Liver (tissue), 9 donors: Measurements from ENCODE around the gene NRF1. TPM values are rescaled to one million over a fixed set of nuclear protein-coding genes. Genes with fewer than 3 reads are reported as not detected.

Experiments used
- DNase-seq: peaks from one replicate; pipeline ENCODE4 v3.0.0-alpha.2; 2017; ENCODE audit warnings: low spot score
- H3K27ac ChIP-seq, 2 donors: one replicate each; pipeline ENCODE4 v1.7.0; 2013; ENCODE audit warnings: inconsistent platforms in 2 of 2, low read length in 2 of 2, control low read depth in 1 of 2, low read depth in 1 of 2, mild to moderate bottlenecking in 1 of 2
- H3K27me3 ChIP-seq, 4 donors: one replicate each; pipeline versions ENCODE4 v1.6.1 to v1.7.0; 2013; ENCODE audit warnings: low read length in 3 of 4, inconsistent platforms in 1 of 4, mild to moderate bottlenecking in 1 of 4, moderate library complexity in 1 of 4; ENCODE audit not compliant: control insufficient read depth in 4 of 4, insufficient read depth in 4 of 4
- H3K36me3 ChIP-seq, 4 donors: one replicate each; pipeline versions ENCODE4 v1.6.1 to v1.7.0; 2013; ENCODE audit warnings: low read length in 3 of 4, mild to moderate bottlenecking in 3 of 4, low read depth in 1 of 4, moderate library complexity in 1 of 4; ENCODE audit not compliant: control insufficient read depth in 4 of 4, insufficient read depth in 3 of 4
- H3K4me1 ChIP-seq, 4 donors: one replicate each; pipeline versions ENCODE4 v1.6.1 to v1.7.0; 2013; ENCODE audit warnings: low read length in 3 of 4, mild to moderate bottlenecking in 3 of 4, moderate library complexity in 1 of 4; ENCODE audit not compliant: control insufficient read depth in 4 of 4, insufficient read depth in 4 of 4
- H3K4me3 ChIP-seq, 3 donors: one replicate each; pipeline versions ENCODE4 v1.6.1 to v1.7.0; 2013; ENCODE audit warnings: low read length in 3 of 3, control low read depth in 1 of 3, low read depth in 1 of 3, mild to moderate bottlenecking in 1 of 3
- H3K9ac ChIP-seq, 2 donors: one replicate each; pipeline ENCODE4 v1.7.0; 2013; ENCODE audit warnings: low read length in 2 of 2, mild to moderate bottlenecking in 2 of 2, moderate library complexity in 2 of 2, control low read depth in 1 of 2, low read depth in 1 of 2
- H3K9me3 ChIP-seq, 4 donors: one replicate each; pipeline versions ENCODE4 v1.6.1 to v1.7.0; 2013; ENCODE audit warnings: low read length in 3 of 4; ENCODE audit not compliant: control insufficient read depth in 4 of 4
- ATF3 ChIP-seq: IDR thresholded peaks from 2 replicates; pipeline ENCODE4 v1.6.1; 2016; ENCODE audit warnings: antibody characterized with exemption
- CTCF ChIP-seq: fragments of 150-350 bp; IDR thresholded peaks from 2 replicates; pipeline ENCODE4 v1.5.1; 2017; ENCODE audit warnings: improper control_type of control experiment, low read depth, low read length; ENCODE audit not compliant: missing input control
- EGR1 ChIP-seq, 2 donors: IDR thresholded peaks; 2 replicates each; pipeline ENCODE4 v1.6.1; 2016 to 2018; ENCODE audit warnings: antibody characterized with exemption in 2 of 2, low read depth in 2 of 2
- FOXA1 ChIP-seq: IDR thresholded peaks from 2 replicates; pipeline ENCODE4 v1.6.1; 2016; ENCODE audit warnings: antibody characterized with exemption
- FOXA2 ChIP-seq: IDR thresholded peaks from 2 replicates; pipeline ENCODE4 v1.6.1; 2016; ENCODE audit warnings: antibody characterized with exemption
- HNF4A ChIP-seq, 2 donors: conservative IDR thresholded peaks; 2 replicates each; pipeline ENCODE4 v1.6.1; 2016; ENCODE audit warnings: antibody characterized with exemption in 2 of 2, mild to moderate bottlenecking in 2 of 2
- JUND ChIP-seq, 2 donors: IDR thresholded peaks; 2 replicates each; pipeline ENCODE4 v1.6.1; 2016; ENCODE audit warnings: antibody characterized with exemption in 2 of 2
- MAX ChIP-seq: IDR thresholded peaks from 2 replicates; pipeline ENCODE4 v1.6.1; 2016; ENCODE audit warnings: antibody characterized with exemption
- REST ChIP-seq: IDR thresholded peaks from 2 replicates; pipeline ENCODE4 v1.6.1; 2016; ENCODE audit warnings: antibody characterized with exemption, mild to moderate bottlenecking
- RXRA ChIP-seq, 2 donors: IDR thresholded peaks; 2 replicates each; pipeline ENCODE4 v1.6.1; 2017 to 2018; ENCODE audit warnings: antibody characterized with exemption in 2 of 2, mild to moderate bottlenecking in 1 of 2
- SP1 ChIP-seq: IDR thresholded peaks from 2 replicates; pipeline ENCODE4 v1.6.1; 2018; ENCODE audit warnings: antibody characterized with exemption, mild to moderate bottlenecking
- YY1 ChIP-seq: IDR thresholded peaks from 2 replicates; pipeline ENCODE4 v1.6.1; 2016; ENCODE audit warnings: antibody characterized with exemption, mild to moderate bottlenecking
- ZBTB33 ChIP-seq: IDR thresholded peaks from 2 replicates; pipeline ENCODE4 v1.6.1; 2016; ENCODE audit warnings: antibody characterized with exemption
- WGBS: extraction: QIAGEN DNeasy Blood & Tissue Kit; methylation state at CpG from one replicate; pipeline ENCODE4 v1.1.7; 2013; 5-methylcytosine and 5-hydroxymethylcytosine counted together
- polyA plus RNA-seq, 2 donors: library from polyadenylated mRNA; stranded (reverse) in 1 of 2; unstranded in 1 of 2; fragments of 200-250 nt in 1 of 2; fragments of >200 nt in 1 of 2; fragmentation: Nextera tagmentation in 1 of 2; extraction: Ambion mirVana in 1 of 2; gene quantifications; one replicate each; pipeline versions ENCODE4 v1.2.1 to v1.2.3, GENCODE V29; 2013 to 2015
- total RNA-seq, 2 donors: library from RNA; depleted of rRNA; stranded (reverse); fragments of >200 nt; gene quantifications; one replicate each; pipeline ENCODE4 v1.2.3, GENCODE V29; 2014
- donor health status: healthy.
- donor health status: healthy.
- donor health status: healthy.
- donor health status: healthy.
- donor health status: healthy.

NRF1 gene
- total and polyA plus RNA-seq, 4 donors = 1.3 to 14.8 (median 5.3) TPM

GRCh38 chr7:129569326-129569725, 42.2 kb upstream of the NRF1 start:
- no peaks in the 10 kb centered on the region for H3K9me3 ChIP-seq
- 68% methylated on average over 4 of the region's 4 CpGs for WGBS
- no peaks in the 10 kb centered on the region for H3K4me1 ChIP-seq
- no peak for DNase-seq
- no peak overlapping the region for H3K4me3 ChIP-seq
- no peaks in the 10 kb centered on the region for H3K36me3 ChIP-seq
- no peak overlapping the region for H3K27ac ChIP-seq
- TF ChIP-seq ATF3 (no peak), ZBTB33 (no peak), YY1 (no peak), CTCF (no peak), FOXA1 (no peak), MAX (no peak), SP1 (no peak)
- H3K9ac ChIP-seq = no peak overlapping the region
- H3K27me3 ChIP-seq = no peaks in the 10 kb centered on the region

DNA sequence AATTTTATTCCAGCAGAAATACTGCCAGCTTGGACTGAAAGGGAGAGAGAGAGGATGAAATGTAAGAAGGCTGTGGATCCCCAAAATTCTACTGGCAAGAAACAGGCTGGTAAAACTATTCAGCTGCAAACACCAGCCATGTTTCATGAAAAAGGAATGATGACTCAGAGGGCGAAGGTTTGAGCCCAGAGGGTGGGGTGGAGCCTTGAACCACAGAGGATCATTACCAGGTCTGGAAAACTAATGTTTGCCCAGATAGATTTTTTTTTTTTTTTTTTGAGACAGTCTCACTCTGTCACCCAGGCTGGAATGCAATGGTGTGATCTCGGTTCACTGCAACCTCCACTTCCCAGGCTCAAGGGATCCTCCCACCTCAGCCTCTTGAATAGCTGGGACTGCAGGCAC, 41.7 kb upstream of the NRF1 start:
- 68% methylated on average over 2 of the region's 2 CpGs for WGBS
- H3K27me3 ChIP-seq = no peaks in the 10 kb centered on the region
- no peak overlapping the region for H3K4me3 ChIP-seq
- no peak overlapping the region for H3K9ac ChIP-seq
- no peaks in the 10 kb centered on the region for H3K9me3 ChIP-seq
- no peaks in the 10 kb centered on the region for H3K36me3 ChIP-seq
- no peak overlapping the region for H3K27ac ChIP-seq
- no peaks in the 10 kb centered on the region for H3K4me1 ChIP-seq
- DNase-seq = no peak
- peak; percentile 23 to 84 for TF ChIP-seq JUND (IDR thresholded peaks at IDR 0.05)
- TF ChIP-seq YY1 = peak; percentile 18
- peak in 1 of 2 donors; percentile 17 for TF ChIP-seq RXRA (IDR thresholded peaks at IDR 0.05)
- peak; percentile 21 to 42 for TF ChIP-seq HNF4A (conservative IDR thresholded peaks at IDR 0.05)
- no peak for TF ChIP-seq REST
- no peak for TF ChIP-seq EGR1 (IDR thresholded peaks at IDR 0.05; ENCODE audit: low read depth in 2 of 2)
- TF ChIP-seq ATF3 = no peak
- no peak for TF ChIP-seq FOXA2
